HG03066 (cell line): Measurements from ENCODE around the gene PRKCH.
A peak's percentile ranks its signal among the peaks of the same experiment; 100 is the strongest.

Experiments used
- ATAC-seq: cut with Tn5 transposase; IDR thresholded peaks from one replicate; pipeline ENCODE4 v1.9.1; 2021; ENCODE audit warnings: low read depth; ENCODE audit not compliant: unreplicated experiment

The PRKCH gene

DNA sequence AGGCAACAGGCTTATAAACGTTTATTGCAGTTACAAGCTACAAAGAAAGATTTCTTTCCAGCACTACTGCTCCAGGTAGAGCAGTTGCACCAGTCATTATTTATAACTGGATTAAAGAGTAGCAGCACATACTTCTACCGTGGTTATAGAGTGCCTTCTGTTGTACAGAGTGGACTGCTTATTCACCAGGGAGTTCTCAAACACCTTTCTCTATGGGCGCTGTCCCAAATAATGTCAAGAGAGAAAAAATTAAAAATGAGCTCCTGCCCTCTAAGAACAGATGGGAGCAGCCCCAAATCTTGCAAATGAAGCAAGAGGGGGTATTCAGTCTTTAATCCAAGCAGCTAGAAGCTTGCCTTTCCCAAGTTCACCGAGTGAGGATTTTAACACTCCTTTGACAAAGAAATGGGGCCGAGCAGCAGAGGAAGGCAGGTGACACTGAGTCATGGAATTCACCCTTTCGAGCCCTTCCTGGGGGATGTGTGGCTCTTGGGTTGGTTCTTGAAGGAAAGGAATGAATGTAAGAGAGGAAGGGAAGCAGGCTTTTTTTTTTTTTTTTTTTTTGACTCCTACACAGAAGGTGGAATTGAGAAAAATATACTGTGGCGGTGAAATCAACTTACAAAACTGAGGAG lies 181.2 kb downstream of the PRKCH start:
- ATAC-seq, result peak; percentile 15

DNA sequence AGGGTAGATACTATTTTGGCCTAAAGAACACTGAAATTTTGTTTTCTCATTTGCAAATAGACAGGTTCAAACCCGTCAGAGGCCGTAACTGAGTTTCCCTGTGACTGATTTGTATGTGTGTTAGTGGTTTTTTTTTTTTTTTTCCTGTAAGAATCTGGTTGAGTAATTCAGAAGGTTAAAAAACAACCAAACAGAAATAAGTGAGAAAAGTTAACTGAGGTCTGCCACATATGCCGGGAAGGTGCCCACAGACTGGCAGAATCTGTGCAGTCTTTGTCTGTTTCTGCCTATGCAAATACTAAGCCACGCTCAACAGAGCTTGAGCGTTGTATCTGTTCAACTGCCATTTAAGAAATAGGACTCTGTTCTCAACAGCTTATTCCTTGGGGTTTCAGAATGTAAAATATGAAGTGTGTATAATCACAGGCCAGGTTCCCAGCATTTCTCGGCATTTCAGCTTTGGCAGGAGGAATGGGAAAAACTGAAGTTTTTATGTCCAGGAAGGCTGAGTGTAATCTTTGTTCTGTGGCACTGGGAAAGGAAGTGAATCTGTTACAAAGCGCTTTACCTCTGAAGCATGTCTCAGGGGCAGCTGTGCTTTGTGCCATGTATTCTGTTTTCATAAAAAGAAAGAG lies 181.9 kb downstream of the PRKCH start:
- peak; percentile 65 for ATAC-seq

DNA sequence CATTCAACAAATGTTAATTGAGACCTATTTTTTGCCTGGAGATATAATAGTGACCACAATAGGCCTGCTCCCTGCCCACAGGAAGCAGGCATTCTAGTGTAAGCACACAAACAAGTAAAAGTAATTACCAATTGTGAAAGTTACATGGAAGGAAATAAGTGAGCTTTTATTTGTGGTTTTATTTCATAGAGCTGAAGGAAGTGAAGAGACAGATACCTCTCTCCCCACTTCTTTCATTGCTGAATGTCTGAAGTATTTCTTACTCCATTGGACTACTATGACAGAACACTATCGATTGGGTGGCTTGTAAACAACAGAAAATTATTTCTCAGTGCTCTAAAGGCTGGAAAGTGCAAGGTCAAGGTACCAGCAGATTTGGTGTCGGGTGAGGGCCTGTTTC lies 183.5 kb downstream of the PRKCH start:
- ATAC-seq, result no peak

DNA sequence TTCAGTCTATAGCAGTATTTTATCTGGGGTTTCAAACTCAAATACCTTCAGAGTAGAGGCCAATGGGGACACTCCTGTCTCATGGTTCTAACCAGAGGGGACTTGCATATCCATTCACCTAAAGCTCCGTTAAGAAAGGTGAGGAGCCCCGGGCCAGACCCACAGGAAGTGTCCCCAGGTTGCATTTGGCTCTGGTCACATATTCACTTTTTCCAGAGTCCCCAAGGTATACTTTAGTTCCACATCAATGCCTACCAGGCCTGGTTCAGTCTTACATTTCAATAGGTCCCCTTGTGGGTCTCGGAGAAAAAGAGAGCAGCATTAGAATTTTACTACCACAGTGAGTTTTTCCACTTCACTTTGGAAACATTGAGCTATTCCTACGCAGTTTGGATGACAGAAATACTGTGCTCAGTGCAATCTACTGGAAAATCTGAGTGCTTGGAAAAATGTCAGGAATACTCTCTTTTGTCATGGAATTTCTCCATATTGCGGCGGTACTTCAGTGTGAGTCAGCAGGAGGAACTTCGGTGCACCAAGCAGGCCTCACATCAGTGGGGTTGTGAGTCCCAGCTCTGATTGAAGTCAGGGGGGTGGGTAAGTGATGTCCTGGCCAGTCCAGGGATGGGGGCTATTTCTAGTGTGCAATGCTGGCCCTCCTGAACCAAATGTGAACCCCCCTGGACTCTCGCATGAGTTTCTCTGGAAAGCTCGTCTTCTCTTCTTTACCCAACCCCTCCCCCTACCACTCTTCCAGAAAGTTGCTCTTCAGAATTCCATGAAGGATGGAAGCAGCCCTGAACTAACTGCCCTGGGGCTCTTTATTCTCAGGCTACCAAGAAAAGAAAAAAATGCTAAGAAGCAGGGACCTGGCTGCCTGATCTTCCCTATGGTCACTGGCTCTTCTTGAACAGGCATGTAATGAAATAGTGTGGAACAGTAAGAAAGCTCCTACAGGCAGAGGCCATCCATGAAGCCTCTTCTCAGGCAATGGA lies 184.7 kb downstream of the PRKCH start:
- no peak for ATAC-seq

DNA sequence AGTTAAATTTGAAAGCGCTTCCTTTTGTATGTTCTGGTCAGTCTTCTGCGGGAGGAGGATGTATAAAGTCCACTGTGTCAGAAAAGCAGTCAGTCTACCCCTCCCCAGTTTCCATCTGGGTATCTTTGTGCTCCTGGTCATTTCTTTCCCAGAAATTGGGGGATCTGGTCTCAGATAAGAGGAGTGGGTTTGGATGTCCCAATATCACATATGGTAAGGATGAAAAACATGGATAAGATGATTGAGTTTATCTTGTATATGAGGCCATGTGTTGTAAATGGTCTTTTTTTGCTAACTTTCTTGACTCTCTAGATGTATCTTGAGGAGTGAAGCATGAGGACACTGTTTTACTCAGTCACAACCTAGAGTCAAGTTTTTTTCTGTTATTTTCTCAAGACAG lies 187.1 kb downstream of the PRKCH start:
- ATAC-seq, result no peak

DNA sequence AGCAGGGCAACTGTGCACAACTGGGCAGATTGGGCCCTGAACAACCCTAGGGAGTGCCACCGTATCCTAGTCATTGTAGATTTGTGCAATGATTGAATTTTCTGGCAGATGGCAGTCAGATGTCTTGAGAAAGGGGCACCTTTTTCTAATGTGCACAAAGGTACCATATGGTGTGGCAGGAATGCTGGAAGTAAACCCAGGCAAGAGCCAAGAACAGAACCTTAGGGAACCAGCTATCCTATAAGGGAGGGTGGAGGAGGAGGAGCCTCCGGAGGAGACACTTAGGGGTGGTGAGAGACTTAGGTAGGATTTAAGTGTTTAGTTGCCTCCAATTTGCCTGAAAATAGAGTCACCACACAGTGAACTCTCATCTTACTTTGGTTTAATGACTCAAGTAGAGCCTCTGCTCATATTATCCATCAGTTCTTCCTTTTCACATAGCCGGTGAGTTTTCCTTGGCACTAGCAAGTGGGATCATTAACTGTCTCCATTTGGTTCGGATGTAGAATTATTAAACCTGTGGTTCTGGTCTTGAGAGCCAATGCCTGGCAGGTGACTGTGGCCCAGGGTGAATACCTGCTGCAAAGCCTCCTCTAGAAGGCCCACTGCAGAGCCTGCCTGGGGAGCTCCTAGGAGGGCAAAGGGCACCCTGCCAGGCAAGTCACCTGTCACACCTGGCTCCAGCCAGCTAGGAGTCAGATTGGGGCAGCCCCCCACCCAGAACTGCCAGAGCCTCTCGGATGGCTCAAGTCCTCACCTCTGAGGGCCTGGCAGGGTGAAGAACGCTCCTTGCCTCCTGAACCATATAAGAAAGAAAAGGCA lies 189.6 kb downstream of the PRKCH start:
- ATAC-seq, result no peak

DNA sequence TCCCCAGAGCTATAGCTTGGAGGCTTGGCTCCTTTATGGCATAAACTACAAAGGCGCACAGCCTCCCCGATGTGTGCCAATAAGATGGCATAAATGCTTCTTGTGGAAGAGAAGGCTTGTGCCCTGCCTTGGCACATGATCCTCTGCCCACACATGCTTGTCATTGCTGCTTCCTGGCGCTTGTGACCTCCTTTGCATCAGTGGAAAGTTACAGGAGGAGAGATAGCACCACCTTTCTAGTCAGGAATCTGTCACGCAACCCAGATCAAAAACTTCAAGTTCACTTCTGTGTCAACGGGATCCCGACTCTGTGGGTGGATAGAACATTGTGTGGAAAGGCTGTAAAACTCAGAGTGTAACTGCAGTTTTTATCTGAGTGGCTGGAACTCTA lies 190.2 kb downstream of the PRKCH start:
- no peak for ATAC-seq

DNA sequence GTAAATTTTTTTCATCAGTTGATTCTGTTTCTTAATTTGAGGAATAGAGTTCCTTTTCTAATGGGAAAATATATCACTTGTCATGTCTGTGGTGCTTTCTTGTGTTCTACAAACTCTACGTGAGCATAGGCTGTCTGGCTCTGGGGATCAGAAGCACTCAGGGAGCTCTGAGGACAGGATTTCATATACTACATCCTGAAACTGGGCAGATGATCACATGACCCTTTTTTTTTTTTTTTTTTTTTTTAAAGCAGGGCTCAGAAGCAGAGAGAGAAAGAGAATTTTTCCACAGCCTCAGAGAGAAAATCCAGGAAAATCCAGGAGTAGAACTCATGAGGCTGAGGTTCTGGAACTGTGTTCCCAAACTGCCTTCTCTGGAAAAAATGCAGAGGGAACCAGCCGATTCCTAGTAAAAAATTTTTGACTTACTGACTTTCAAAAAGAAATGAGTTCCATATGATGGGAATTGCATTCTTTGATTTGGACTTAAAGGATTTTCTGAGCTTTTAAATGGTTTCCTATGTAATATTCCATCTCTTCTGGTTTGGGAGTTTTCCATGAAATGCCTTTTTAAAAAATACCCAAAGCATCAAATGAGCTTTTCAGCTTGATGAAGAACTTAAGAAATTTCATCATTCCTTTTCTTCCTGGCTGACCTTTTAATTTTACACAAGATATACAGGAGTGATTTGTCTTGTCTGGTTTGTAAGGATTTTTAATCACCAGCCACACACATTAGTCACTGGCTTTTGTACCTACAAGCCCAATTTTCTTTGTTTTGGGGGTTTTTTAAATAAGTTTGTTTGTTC lies 190.9 kb downstream of the PRKCH start:
- no peak for ATAC-seq

DNA sequence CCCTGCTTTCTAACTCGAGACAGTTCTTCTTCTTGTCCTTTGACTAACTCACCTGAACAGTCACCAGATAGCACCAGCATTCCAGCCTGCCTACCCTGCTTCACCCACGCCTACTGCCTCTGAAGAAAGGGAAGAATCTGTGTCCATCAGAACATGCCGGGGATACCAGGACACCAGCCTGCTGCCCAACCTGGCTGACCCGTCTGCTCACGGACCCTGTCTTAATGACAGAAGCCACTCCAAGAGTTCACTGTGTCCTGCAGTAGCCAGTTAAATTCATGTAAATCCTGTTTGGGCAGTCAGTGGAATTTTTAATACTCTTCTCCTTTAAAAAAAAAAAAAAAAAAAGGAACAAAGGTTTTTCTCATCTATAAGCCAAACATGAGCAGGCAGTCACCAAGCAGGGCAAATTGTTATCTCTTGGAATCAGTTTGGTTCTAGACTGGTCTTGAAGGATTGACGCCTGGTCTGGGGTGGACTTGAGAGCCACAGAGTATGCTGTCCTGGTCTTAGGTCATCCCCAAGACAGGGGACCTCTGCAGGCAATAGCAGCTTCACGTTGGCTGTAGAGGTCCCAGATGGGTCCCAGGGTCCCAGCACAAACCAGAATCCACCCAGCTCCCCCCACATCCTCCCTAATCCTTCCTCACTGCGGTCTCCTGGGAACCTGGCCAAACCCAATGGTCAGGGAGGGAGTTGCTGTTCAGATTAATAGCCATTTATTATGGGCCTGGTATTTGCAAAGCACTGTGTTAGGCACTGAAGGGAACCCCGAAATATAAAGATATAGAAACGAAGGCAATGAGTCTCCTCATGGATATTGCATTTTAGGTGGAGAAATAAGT lies 192.8 kb downstream of the PRKCH start:
- ATAC-seq, result no peak

DNA sequence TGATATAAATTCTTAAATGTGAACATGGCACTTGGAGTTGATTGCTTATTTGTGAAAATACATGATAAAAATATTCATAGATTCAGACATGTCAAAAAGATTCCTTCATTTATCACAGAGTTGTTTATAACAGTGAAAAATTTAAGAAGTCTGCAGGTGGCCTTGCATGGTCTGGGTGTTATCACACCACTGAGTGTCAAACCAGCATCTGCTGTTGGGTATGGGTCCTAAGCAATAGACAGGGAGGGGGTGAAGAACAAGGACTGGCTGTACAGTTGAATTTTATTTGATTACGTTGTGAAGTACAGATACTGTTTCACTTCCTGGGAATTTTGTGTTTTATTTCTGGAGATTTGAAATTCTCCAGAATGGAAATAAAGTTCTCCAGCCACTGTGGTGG lies 193.5 kb downstream of the PRKCH start:
- no peak for ATAC-seq

DNA sequence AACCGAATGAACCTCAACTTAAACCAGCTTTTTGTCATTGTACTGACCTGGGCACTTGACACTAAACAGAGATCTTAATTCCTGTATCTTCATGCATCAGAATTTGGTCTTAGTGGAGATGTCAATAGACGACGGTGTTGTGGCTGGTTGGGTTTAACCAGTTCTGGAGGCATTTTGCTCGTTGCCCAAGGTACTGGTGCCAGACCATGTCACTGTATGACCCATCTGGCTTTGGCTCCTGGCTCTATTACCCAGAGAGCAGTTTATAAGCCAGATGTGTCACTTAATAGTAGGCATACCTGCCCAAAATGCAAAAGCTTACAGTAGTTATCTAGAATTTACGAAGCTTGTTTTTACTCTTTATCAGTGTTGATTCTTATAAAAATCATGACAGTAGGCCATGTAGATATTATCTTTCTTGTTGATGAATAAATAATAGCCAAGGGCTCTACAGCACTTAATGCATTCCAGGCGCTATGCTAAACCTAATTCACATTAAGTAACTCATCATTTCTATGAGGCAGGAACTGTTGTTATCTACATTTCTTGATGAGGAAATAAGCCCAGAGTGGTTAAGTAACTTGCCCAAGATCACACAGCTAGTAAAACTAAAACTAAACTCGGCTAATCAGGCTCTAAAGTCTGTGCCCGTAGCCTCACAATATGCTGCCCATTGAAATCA lies 194.2 kb downstream of the PRKCH start:
- ATAC-seq, result no peak

DNA sequence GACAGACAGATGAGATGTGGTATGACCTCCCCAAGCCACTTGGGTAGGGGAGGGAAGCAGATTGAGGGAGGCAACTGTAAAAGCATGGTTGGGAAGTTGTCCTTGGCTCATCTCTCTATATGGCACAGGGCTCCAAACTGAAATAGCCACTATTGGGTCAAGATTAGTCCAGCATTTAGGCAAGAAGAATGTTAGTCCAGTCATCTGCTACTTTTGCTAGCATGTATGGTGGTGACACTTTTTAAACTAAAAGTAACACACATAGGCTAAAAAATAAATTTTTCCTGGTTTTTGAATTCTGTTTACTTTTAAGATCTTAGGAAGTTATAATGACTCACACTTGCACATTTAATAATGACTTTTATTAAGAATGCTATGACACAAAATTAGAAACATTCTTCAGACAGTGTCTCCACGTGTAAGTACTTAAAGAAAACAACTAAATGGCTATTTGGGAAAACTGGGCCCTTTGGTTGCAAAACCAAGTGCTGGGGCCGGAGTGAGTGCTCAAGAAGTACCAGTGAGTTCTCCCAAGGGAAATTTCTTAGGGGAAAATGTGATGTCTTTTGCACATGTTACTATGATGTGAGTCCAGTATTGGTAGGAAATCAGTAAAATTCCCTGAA lies 194.9 kb downstream of the PRKCH start:
- ATAC-seq, result no peak

DNA sequence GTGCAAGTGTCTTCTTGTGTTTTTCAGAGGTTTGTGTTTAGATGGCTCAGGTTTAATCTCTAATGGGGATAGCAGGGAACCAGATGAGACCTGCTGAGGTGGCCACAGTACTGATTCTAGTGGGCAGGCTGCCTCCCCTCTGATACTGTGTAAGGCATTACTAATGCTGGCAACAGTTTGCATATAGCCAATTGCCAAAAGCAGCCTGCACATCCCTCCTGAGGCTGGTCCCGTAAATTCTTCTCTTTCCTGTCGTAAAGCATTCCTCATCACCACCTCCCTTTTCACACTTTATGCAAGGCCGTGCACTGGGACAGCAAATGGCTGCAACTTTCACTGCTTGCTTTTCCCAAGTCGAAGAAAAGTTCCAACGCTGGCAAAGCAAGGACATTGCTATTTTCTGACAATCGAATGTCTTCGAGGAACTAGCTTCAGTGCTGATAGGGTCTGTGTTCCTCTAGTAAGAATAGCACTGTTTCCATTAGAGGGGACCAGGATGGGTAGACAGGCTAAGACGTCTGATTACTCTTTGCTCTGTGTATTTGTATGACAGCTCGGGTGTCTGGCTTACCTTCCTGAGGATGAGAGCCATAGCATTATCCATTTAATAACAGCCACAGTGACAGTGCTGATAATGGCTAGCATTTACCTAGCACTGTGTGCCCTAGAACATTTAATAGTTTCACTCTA lies 195.7 kb downstream of the PRKCH start:
- no peak for ATAC-seq

DNA sequence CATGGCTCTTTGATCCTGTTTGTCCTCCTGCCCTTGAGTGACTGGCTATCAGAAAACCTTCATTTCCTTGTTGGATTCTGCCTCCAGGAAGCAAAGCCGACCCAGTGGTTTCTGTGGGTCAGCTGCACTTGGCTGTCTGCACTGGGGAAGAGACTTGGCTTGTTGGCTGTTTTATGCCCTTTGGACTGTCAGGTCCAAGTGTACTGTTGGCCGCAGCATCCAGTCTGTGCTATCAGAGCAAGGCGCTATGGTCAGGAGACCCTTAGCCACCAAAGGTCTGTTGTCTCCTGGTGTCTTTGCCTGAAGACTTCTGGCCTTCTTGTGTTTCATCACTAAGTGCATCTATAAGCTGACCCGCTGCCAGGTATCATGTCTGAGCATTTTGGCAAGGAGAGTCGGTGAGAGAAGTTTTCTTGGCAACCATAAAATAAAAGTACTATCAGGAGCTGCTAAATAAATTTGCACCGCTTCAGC lies 196.6 kb downstream of the PRKCH start:
- no peak for ATAC-seq

DNA sequence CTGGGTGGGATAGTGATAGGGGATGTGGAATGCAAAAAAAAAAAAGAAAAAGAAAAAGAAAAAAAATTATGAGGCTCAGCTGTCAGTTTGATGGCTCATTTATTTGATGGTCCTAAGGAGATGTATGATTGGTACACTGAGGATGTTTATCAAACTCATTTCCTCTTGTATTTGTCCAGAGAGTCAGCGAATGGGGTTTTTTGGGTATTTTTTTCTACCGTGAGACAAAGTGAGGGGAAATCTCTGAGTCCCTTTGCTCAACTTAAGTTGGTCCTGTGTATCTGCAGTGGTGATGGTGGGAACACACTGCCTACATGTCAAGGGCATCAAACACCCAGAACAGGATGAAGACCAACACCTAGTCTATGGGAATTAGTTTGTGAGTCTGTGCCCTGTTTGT lies 197.0 kb downstream of the PRKCH start:
- no peak for ATAC-seq

DNA sequence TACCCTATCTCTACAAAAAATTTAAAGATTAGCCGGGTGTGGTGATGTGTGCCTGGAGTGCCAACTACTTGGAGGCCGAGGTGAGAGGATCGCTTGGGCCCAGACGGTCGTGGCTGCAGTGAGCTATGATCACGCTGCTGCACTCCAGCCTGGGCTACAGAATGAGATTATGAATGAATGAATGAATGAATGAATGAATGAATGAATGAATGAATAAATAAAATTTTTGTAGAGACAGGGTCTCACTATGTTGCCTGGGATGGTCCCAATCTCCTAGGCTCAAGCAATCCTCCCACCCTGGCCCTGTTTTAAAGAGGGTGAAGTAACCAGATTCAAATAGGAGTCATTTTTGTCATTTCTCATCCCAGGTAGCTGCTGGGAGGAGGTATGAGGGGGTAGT lies 197.7 kb downstream of the PRKCH start:
- no peak for ATAC-seq

DNA sequence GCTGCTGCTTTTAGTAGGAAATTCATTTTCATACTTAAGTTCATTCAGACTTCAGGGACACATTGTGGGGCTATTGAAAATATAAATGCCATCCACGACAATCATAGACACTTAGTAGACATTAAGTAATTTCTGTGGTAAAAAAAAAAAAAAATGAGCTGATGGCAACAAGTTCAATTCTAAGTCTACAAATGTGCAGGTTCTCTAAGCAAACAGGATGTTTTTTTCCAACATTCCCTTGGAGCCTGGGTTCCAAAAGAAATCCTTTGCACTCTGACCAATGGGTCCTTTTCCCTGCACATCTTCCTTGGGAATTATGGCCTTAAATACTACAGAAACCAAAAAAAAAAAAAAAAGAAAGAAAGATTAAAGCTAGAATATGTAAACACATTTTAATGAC lies 198.4 kb downstream of the PRKCH start:
- ATAC-seq, result no peak
